Measurements from ENCODE around the gene HSP90AA1. TPM values are rescaled to one million over a fixed set of nuclear protein-coding genes. Genes with fewer than 3 reads are reported as not detected.

Gene HSP90AA1
- total RNA-seq, 2 donors from 2014 or later = 411 to 457 TPM

DNA sequence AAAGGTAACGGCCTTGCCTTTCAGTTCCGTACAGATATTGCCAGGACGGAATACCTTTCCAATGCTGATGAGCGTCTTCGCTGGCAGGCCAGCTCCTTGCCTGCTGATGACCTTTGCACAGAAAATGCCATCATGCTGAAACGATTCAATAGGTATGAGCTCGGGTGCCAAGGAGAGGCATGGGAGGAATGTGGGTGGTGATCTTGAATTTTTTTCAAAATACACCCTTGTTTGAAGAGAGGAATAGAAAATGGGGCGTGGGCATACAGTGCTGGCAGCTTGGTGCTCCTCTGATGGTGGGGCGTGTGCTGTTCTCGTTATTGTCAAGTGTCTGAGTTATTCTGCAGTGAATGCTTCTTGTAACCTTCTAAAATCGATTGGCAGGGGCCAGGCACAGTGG is 52.5 kb downstream of the HSP90AA1 start:
- H3K27ac ChIP-seq = no peak overlapping the region
- TF ChIP-seq, protein P1, sequence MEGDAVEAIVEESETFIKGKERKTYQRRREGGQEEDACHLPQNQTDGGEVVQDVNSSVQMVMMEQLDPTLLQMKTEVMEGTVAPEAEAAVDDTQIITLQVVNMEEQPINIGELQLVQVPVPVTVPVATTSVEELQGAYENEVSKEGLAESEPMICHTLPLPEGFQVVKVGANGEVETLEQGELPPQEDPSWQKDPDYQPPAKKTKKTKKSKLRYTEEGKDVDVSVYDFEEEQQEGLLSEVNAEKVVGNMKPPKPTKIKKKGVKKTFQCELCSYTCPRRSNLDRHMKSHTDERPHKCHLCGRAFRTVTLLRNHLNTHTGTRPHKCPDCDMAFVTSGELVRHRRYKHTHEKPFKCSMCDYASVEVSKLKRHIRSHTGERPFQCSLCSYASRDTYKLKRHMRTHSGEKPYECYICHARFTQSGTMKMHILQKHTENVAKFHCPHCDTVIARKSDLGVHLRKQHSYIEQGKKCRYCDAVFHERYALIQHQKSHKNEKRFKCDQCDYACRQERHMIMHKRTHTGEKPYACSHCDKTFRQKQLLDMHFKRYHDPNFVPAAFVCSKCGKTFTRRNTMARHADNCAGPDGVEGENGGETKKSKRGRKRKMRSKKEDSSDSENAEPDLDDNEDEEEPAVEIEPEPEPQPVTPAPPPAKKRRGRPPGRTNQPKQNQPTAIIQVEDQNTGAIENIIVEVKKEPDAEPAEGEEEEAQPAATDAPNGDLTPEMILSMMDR (IDR thresholded peaks at IDR 0.05) = no peak
- H3K36me3 ChIP-seq = peaks cover 100% of the 10 kb centered on the region
- DNase-seq (ENCODE audit: low spot score) = no peak
- H3K9me3 ChIP-seq = no peaks in the 10 kb centered on the region
- H3K27me3 ChIP-seq = no peaks in the 10 kb centered on the region
- H3K4me1 ChIP-seq = no peaks in the 10 kb centered on the region
- no peak overlapping the region for H3K4me3 ChIP-seq

DNA sequence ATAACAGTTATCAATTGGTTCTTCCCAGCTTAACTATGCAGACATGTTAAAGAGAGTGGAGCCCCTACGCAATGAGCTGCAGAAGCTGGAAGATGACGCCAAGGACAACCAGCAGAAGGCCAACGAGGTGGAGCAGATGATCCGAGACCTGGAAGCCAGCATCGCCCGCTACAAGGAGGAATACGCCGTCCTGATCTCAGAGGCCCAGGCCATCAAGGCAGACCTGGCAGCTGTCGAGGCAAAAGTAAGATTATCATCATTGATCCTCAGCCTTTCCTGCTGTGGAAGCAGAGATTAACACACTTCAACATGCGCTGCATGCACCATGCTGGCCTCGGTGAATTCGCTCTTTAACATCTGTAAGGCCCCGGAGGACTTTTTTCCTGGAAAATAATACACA is 53.6 kb downstream of the HSP90AA1 start:
- no peaks in the 10 kb centered on the region for H3K4me1 ChIP-seq
- H3K27ac ChIP-seq = no peak overlapping the region
- H3K27me3 ChIP-seq = no peaks in the 10 kb centered on the region
- TF ChIP-seq, protein P1 (IDR thresholded peaks at IDR 0.05) = no peak
- DNase-seq (ENCODE audit: low spot score) = no peak
- H3K4me3 ChIP-seq = no peak overlapping the region
- H3K36me3 ChIP-seq = peaks cover 100% of the 10 kb centered on the region
- H3K9me3 ChIP-seq = no peaks in the 10 kb centered on the region

Other genes with a start within 250 kb of the HSP90AA1 start
- 100 to 1,000 TPM; 388 to 445 TPM for gene DYNC1H1, start 122.5 kb downstream of the HSP90AA1 start, total RNA-seq
- gene WDR20, start 52.9 kb upstream of the HSP90AA1 start, total RNA-seq = 10 to 100 TPM; 16.0 to 20.1 TPM
- 10 to 100 TPM; 10.1 to 22.9 TPM for gene MOK, start 218.1 kb upstream of the HSP90AA1 start, total RNA-seq
- 1 to 10 TPM; 6.4 to 7.8 TPM for gene ZNF839, start 232.7 kb upstream of the HSP90AA1 start, total RNA-seq

Measured in right atrium auricular region (tissue), 2 donors.